SW480 (cell line): Measurements from ENCODE around the gene CDC6.

Experiments used
- DNase-seq: peaks from one replicate; pipeline ENCODE4 v3.0.0-alpha.2; 2016; ENCODE audit warnings: low spot score

The CDC6 gene

DNA sequence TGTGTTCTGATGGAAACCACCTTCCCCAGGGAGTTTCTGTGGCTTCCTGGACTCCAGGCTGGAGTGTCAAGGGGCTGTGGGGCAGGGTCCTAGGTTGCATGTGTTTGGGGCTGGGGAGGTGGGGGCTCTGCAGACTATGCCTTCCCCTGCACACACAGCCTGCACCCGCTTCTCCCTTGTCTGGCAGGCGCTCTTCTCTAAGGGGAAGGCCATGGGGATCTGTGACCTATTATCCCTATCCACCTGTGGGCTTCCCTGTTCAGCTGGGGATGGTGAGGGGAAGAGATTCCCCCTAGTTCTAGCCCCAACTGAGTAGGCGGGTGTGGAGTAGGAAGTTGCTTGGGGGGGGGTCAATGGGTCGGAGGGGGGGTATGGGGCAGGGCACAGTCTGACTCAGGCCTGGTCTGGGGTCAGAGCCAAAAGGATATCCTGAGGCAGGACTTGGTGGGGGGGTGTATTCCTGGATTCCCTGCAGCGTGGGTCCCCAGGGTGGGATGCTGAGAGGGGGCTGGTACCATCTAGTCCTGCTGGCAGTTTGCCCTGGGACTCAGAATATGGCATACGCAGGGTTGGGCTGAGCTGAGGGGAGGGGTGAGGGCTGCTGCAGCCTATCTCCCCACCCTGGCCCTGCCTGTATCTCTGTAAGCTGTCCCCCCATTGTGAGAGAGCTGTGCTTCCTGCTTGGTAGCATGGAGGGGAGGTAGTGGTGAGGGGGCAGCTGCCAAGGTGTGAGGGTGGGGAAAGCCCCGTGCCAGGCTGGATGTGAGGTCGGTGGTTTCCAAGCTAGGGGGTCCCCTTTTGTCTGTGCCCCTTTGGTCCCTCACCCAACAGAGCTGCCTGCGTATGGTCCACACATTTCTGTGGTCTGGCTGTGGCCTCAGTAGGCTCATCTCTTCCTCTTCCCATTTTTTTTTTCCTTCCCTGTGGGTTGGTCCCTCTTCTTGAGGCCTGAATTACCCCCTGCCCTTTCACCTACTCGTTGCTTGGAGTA, 36.0 kb downstream of the CDC6 start:
- DNase-seq: no peak

DNA sequence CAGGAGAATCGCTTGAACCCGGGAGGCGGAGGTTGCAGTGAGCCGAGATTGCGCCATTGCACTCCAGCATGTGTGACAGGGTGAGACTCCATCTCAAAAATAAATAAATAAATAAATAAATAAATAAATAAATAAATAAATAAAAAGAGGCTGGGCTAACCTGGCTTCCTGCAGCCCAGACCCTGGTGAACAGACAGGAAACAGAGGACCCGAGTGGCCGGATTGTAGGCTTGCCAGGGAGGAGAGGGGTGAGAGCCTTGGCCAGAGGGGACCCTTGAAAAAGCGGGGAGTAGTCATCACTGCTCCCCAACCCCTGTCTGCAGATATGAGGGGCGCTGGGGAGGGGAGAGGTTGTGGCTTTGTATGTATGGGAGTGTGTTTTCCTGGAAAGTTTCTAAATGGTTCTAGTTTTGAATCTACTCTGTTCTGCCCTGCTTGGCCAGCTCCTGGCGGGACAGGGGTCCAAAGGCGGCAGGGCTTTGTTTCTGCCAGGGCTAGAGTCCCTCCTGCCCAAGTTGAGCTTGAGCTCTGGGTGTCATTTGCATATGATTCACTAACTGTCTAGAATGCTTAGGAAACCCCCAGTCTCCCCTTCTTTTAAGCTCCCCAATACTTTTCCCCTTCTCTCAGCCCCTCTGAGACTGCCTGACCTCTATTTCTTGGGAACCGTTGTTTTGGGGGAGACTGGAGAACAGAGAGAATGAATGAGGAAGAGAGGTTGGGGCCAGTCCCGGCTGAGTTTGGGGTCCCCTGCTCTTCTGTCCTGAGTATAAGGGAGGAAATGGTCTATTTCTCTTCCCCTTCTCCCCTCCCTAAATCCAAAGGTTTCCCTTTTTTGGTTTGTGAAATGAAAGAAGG, 37.7 kb downstream of the CDC6 start:
- no peak for DNase-seq

DNA sequence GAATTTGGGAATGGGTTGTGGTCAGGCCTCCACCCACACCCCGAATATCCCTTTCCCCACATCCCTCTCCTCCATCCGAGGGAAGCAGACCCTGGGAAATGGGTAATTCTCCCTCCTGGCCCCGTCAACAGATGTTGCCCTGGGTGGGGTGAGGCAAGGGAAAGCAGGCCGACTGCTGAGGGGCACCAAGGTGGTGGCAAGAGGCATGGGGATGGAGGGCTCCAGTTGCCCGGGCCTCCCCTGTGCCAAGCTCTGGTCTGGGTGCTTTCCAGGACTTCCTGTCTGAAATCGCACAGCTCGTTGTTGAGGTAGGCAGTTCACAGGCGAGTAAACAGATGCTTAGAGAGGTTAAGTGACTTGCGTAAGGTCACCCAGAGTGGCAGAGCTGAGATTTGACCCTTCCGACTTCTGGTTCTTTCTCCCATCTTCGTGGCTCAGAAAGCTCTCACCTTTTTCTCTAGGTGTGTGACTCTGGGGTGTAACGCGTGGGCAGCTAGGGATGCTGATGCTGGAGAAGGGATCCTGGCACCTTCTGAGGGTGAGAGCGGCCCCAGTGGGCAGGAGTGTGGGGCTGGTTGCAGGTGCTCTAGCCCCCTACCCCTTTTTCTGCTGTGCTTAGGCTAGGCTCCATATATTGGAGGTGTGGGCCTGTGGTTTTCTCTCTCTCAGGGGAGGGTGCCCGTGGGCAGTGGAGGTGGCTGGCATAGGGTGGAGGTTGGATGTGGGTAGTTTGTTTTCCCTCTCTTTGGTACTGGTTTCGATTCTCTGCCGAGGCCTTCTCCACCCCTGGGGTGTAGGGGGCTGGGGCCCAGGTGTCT, 38.5 kb downstream of the CDC6 start:
- DNase-seq: no peak

DNA sequence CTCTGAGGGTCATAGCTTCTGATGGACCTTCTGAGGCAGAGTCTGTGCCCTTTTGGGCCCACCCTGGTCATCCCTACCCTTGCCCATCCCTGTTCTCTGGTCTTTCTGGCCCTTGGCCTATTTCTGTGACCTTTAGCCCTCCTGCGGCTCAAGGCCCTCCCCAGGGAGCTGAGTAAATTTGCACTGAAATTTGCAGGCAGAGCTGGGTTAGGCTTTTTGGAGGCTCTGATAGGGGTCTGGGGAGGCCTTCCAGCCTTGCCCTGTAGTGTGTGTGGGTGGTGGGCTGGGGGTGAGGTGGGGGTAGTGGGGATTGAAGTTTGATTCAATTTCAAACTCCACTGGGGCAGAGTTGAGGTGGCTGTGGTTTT, 39.1 kb downstream of the CDC6 start:
- no peak for DNase-seq

DNA sequence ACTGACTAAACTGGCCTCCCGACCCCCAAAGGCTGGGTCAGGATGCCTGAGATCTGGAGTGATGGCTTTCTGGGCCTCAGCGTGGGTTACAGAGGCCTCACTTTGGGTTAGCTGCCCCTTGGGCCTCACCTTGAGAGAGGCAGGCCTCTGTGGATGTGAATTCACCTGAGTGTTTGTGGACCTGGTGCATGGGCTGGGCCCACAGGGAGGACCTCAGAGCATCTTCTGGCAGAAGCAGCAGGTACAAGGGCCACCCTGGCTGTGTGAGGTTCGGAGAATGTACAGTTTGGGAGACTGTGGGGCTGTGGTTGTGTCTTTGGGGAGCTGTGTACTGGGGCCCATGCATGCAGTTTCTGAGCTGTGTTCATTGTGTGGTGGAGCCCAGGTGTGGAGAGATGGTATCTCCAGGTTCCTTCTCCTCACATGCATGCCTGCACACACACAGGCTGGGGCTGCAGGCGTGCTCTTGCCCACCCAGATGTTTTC, 39.6 kb downstream of the CDC6 start:
- DNase-seq: no peak

DNA sequence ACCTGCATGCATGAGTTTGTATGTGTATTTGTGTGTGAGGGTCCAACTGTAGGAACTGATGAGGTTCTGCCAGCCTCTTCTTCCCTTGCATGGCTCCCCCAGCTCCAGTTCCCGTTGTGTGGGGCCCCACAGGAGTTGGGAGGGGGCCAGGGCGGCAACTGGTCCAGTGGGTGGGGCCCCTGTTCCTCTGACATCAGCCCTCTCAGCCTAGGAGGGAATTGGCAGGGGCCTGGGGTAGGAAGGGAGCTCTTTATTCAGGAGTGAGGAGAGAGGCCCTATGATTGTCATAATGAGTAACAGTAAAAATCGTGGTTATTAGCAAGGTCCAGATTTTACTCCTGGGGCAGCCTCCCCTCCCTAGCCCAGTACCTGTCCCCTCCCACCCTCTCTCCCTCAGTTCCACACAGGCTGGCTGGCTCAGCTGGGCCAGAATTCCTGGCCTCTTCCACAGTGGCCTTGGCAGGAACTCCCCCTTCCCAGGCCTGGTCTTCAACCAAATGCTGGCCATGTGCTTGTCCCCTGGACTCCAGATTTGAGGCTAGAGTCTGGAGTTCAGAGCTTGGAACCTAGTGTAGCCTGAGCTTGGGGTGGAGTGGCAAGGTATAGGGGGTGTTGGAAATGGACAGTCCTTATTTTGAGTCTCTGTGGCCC, 40.2 kb downstream of the CDC6 start:
- no peak for DNase-seq

DNA sequence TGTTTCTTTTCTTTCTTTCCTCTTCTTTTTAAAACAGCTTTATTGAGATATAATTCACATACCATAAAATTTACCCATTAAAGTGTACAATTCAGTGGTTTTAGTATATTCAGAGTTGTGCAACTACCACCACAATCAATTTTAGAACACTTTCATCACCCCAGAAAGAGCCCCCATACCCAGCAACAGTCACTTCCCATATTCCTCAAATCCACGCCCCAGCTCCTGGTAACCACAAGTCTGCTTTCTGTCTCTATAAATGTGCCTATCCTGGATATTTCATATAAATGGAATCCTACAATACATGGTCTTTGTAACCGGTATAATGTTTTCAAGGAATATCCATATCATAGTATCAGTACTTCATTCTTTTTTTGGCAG, 40.7 kb downstream of the CDC6 start:
- no peak for DNase-seq

DNA sequence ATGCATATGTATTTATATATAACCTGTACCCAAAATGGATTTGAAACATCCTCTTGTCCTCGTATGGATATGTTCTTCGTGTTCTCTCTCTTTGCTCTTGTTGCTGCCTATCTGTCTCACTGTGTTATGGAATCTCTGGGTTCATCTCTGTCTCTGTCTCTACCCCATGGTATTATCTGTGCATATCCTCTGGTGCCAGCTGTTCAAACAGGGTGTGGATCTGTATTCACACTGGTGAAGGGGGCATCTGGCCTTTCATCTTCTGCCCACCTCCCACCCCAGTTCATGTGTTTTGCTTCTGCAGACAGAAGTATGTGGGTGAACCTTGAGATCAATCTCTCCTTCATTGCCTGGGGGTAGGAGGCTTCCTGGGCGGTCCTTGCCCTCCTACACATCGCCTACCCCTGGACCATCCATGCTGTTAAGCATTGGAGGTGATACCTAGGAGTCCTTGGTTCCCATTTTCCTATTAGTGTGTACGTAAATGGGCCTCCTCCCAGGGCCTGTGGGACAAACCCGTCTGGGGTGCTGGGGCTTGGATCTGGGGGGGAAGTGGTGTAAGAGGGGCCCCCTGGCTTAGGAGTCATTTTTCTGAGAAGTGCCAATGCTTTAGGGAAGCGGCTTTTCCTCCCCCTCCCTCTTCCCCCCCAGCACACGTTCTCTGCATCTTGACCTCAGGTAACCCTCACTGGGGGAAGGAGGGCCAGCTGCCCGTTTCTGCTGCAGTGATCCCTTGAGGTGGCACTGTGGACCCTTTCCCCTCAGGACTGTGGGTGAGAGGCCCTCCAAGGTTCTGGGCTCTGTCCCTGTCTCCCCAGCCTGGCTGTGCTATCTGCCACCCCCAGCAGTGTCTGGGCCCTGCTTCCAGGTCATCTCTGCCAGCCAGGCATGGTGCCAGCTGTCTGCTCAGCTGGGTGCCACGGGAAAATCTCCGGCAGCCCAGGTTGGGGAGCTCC, 42.4 kb downstream of the CDC6 start:
- DNase-seq: no peak

DNA sequence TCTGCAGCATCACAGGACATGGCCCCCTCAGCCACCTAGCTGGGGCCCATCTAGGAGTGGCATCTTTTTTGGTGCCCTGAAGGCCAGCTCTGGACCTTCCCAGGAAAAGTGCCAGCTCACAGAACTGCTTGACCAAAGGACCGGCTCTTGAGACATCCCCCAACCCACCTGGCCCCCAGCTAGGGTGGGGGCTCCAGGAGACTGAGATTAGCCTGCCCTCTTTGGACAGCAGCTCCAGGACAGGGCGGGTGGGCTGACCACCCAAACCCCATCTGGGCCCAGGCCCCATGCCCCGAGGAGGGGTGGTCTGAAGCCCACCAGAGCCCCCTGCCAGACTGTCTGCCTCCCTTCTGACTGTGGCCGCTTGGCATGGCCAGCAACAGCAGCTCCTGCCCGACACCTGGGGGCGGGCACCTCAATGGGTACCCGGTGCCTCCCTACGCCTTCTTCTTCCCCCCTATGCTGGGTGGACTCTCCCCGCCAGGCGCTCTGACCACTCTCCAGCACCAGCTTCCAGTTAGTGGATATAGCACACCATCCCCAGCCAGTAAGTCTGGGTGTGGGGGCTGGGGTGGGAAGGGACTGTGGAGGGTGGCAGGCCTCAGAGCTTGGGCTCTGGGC, 43.3 kb downstream of the CDC6 start:
- DNase-seq: no peak

DNA sequence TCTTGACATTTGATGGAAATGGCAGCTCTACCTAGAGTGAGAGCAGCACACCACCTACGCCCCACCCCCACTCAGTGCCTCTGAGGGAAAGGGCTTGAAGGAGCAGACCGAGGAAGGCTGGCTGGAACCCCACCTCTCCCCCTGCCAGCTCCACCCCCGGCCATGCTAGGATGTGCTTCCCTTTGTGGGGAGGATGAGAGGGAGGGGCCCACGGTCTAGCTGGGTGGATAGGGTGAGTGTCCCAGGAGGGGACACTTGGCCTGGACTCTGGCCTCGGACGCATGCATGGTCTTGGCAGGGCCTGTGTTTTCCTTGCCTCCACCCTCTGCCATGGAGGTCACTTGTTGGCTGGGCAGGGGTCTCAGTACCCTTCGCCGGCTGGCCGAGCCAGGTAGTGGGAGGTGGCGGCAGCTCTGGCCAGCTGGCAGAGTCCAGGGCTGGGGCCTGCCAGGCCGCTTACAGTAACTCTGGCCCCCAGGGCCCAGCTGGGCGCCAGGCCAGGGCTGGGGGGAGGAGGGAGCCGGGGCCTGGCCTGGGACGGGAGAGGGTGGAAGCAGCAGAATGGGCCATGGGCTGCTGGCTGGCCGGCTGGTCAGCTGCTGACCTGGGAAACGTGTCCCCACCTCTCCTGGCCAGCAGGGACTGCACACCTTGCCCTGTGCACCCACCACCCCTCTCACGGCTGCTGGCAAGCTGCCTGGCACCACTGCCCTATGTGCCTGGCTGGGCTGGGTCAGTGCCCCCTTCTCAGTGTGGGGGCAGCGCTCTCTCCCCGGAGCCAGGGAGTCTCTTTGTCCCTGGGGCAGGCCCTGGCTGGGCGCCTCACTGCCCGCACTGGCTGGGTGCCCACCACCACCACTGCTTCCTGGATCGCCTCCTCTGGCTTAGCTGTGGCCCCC, 44.3 kb downstream of the CDC6 start:
- no peak for DNase-seq

DNA sequence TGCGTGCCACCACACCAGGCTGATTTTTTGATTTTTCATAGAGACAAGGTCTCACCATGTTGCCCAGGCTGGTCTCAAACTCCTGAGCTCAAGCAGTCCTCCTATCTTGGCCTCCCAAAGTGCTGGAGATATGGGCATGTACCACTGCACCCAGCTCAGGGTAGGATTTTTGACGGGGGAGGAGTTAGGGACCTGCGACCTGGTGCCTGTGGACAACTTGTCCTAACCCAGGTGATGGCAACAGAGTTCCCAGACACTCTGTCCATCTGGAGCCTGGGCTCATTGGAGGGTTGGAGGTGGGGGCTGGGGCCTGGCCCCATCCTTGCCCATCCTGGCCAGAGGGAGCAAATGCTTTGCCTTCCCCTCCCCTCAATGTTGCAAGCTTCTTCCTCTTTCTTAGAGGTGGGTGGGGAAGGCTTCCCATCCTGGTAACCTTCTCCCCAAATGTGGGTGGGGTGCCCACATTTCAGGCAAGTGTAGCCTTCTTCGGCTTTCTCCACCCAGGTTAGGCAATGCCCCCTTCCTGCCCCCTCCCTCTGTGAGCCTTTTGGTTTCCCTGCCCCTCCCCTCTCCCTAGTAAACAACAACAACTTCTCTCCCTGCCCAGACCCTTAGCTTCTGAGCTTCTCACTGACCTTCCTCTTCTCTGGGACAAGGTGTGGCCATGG, 46.2 kb downstream of the CDC6 start:
- no peak for DNase-seq

DNA sequence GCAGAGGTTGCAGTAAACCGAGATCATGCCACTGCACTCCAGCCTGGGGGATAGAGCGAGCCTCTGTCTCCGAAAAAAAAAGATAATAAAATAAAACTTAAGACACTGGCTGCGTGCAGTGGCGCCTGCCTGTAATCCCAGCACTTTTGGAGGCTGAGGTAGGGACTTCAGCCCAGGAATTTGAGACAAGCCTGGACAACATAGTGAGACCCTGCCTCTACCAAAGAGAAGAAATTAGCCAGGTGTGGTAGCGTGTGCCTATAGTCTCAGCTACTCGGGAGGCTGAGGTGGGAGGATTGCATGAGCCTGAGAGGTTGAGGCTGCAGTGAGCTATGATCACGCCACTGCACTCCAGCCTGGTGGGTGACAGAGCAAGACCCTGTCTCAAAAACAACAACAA, 47.9 kb downstream of the CDC6 start:
- DNase-seq: no peak

DNA sequence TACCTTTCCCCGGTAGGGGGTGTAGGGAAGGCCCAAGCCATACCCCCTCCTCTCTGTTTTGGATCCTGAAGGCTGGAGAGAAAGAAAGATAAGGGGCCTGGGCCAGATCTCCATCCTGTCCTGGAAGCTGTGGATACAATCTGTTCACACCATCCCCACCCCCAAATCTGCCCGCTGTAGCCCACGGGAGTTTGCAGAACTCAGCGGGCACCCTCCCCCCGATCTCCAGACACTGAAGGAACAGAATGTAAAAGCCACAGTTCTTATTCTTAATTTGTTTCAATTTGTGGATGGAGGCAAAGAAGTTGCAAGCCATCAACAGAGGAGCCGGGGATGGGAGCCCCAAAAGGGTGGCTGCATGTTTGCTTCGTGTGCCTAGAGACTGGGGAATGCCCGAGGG, 49.7 kb downstream of the CDC6 start:
- DNase-seq: no peak

DNA sequence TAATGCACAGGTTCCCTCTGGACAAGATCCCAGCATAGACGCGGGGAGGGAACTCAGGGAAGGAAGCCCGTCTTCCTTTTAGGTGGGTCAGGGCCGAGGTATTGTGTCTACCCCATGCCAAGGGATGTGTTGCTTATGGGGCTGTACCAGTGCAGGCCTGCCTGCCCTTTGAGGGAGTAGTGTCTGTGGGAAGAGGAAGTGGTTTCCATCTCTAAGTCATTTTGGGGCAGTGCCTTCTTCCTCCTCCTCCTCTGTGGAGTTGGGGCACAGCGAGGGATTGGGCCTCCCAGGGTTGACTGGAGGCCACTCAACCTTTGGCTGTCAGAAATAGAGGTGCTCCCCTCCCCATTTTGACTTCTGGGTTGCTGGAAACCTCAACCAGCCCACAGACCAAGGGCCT, 50.4 kb downstream of the CDC6 start:
- DNase-seq: no peak

DNA sequence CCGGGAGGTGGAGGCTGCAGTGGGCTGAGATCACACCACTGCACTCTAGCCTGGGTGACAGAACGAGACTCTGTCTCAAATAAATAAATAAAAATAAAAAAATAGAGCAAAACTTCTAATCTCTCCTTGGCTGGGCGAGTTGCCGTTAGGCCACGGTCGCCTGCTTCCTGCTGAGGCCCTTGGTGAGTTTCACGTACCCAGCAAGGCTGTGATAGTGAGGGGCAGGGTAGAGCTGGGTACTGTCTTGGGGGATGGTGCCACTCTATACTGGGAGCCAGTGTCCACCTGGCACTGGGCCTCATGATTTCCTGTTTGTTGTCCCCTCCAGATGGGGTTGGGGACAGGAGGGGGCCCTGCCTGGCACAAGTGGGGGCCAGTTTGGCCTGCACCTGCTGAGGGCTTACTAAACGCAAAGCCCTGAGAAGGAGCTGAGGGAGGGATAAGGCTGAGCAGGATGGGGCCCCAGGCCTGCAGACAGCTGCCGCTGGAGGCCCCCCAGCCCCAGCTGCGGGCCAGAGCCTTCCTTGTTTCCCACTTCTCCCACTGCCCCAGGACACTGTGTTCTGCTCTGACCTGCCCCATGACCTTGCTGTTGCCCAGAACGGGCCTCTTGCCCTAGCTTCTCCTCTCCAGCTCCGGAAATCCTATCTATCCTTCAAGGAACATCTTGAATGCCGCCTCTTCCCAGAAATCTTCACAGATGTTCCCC, 51.4 kb downstream of the CDC6 start:
- DNase-seq: no peak

DNA sequence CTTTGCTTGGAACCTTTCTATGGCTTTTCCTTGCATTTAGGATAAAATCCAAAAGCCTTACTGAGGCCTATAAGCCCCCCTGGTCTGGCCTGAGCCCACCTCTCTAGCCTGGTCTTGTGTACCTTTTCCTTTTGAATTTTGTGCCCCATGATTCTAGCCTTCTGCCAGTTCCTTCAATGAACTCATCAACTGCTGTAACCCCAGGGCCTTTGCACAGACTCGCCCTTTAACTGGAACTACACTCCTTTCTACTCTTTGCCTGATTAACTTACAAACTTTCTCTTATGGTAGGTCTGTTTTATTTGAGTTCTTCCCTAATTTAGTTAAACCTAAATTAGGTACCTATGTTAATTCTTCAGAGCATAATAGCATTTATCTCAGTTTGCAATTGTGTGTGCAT, 52.6 kb downstream of the CDC6 start:
- no peak for DNase-seq
